Stimulated activated naive CD8-positive, alpha-beta T cell treated with anti-CD3 and anti-CD28 coated beads, Interleukin-15, amount 100 ng/mL, for 72 hours (primary cell): ENCODE data around the gene PKD2L1.
"Not testable (repeated sequence)": the region's sequence is repeated elsewhere in the genome, so short reads cannot be mapped to it uniquely, and the experiment has no call there.

Experiments
- ATAC-seq: fragments of 150-1000 bp; cut with Tn5 transposase; 2 replicates; pipeline ENCODE4 v1.10.0; 2021; ENCODE audit warnings: mild to moderate bottlenecking, moderate library complexity
- DNase-seq, 2 donors: peaks; one replicate each; pipeline ENCODE4 v3.0.0; 2021 to 2022
- H3K27ac Mint-ChIP-seq, 2 donors: one replicate each; pipeline ENCODE4 v1.8.0; 2022; ENCODE audit warnings: mild to moderate bottlenecking in 2 of 2, mixed read lengths in 2 of 2, moderate library complexity in 2 of 2
- H3K27me3 Mint-ChIP-seq: one replicate; pipeline ENCODE4 v1.8.0; 2022; ENCODE audit warnings: mixed read lengths
- H3K4me1 Mint-ChIP-seq: one replicate; pipeline ENCODE4 v1.8.0; 2022; ENCODE audit warnings: mild to moderate bottlenecking, mixed read lengths
- H3K4me3 Mint-ChIP-seq, 2 donors: one replicate each; pipeline ENCODE4 v1.8.0; 2022; ENCODE audit warnings: mild to moderate bottlenecking in 2 of 2, mixed read lengths in 2 of 2, moderate library complexity in 1 of 2
- H3K9me3 Mint-ChIP-seq, 2 donors: one replicate each; pipeline ENCODE4 v1.8.0; 2022; ENCODE audit warnings: mixed read lengths in 2 of 2

The PKD2L1 gene

GRCh38 chr10:100325158-100325557, 4.9 kb downstream of the PKD2L1 start:
- Mint-ChIP-seq H3K9me3 (no peaks in the 10 kb centered on the region), H3K4me1 (peaks cover 17% of the 10 kb centered on the region), H3K4me3 (no peak overlapping the region), H3K27me3 (peaks cover 13% of the 10 kb centered on the region), H3K27ac (no peak overlapping the region)
- no peak for DNase-seq
- ATAC-seq: no peak

- DNase-seq (no peak), ATAC-seq (no peak)
- Mint-ChIP-seq H3K9me3 (no peaks in the 10 kb centered on the region), H3K4me3 (no peak overlapping the region), H3K4me1 (no peaks in the 10 kb centered on the region), H3K27ac (no peak overlapping the region), H3K27me3 (peaks cover 33% of the 10 kb centered on the region)
Observed at GRCh38 chr10:100319707-100320402, 10.2 kb downstream of the PKD2L1 start.

GRCh38 chr10:100318207-100318606, 11.8 kb downstream of the PKD2L1 start:
- Mint-ChIP-seq H3K27ac (no peak overlapping the region), H3K9me3 (no peaks in the 10 kb centered on the region), H3K4me1 (no peaks in the 10 kb centered on the region), H3K4me3 (no peak overlapping the region), H3K27me3 (peaks cover 45% of the 10 kb centered on the region)
- no peak for DNase-seq
- no peak for ATAC-seq

- no peak overlapping the region for H3K27ac Mint-ChIP-seq
- H3K9me3 Mint-ChIP-seq: no peaks in the 10 kb centered on the region
- H3K4me1 Mint-ChIP-seq: no peaks in the 10 kb centered on the region
- ATAC-seq: no peak
- H3K27me3 Mint-ChIP-seq: peaks cover 70% of the 10 kb centered on the region
- DNase-seq: no peak
- no peak overlapping the region for H3K4me3 Mint-ChIP-seq
Observed at GRCh38 chr10:100315615-100316014, 14.4 kb downstream of the PKD2L1 start.

GRCh38 chr10:100311298-100311697, 18.7 kb downstream of the PKD2L1 start:
- Mint-ChIP-seq H3K4me3 (no peak overlapping the region), H3K27me3 (peaks cover 83% of the 10 kb centered on the region), H3K4me1 (no peaks in the 10 kb centered on the region), H3K9me3 (no peaks in the 10 kb centered on the region), H3K27ac (no peak overlapping the region)
- ATAC-seq (no peak), DNase-seq (no peak)

GRCh38 chr10:100307684-100308083, 22.3 kb downstream of the PKD2L1 start:
- no peaks in the 10 kb centered on the region for H3K9me3 Mint-ChIP-seq
- H3K4me3 Mint-ChIP-seq: no peak overlapping the region
- no peak for ATAC-seq
- H3K27me3 Mint-ChIP-seq: peaks cover 84% of the 10 kb centered on the region
- H3K4me1 Mint-ChIP-seq: no peaks in the 10 kb centered on the region
- no peak overlapping the region for H3K27ac Mint-ChIP-seq
- no peak for DNase-seq

GRCh38 chr10:100306861-100307260, 23.2 kb downstream of the PKD2L1 start:
- DNase-seq: no peak
- no peak overlapping the region for H3K4me3 Mint-ChIP-seq
- H3K4me1 Mint-ChIP-seq: no peaks in the 10 kb centered on the region
- no peaks in the 10 kb centered on the region for H3K9me3 Mint-ChIP-seq
- peaks cover 77% of the 10 kb centered on the region for H3K27me3 Mint-ChIP-seq
- no peak for ATAC-seq
- H3K27ac Mint-ChIP-seq: no peak overlapping the region

GRCh38 chr10:100304414-100304813, 25.6 kb downstream of the PKD2L1 start:
- H3K27me3 Mint-ChIP-seq: peaks cover 74% of the 10 kb centered on the region
- DNase-seq: no peak

GRCh38 chr10:100303724-100304319, 26.2 kb downstream of the PKD2L1 start:
- DNase-seq (no peak), ATAC-seq (no peak)
- H3K9me3 Mint-ChIP-seq: no peaks in the 10 kb centered on the region
- H3K4me1 Mint-ChIP-seq: no peaks in the 10 kb centered on the region
- peaks cover 73% of the 10 kb centered on the region for H3K27me3 Mint-ChIP-seq
- H3K27ac Mint-ChIP-seq: no peak overlapping the region
- H3K4me3 Mint-ChIP-seq: no peak overlapping the region

More at GRCh38 chr10:100304414-100304813, 25.6 kb downstream of the PKD2L1 start:
- H3K27ac Mint-ChIP-seq: no peak overlapping the region
- H3K4me3 Mint-ChIP-seq: no peak overlapping the region
- H3K4me1 Mint-ChIP-seq: no peaks in the 10 kb centered on the region
- no peak for ATAC-seq
- H3K9me3 Mint-ChIP-seq: no peaks in the 10 kb centered on the region

GRCh38 chr10:100301123-100301522, 28.9 kb downstream of the PKD2L1 start:
- not testable (repeated sequence) for DNase-seq, H3K4me1 Mint-ChIP-seq, H3K9me3 Mint-ChIP-seq, H3K27ac Mint-ChIP-seq, ATAC-seq, H3K4me3 Mint-ChIP-seq
- peaks cover 57% of the 10 kb centered on the region for H3K27me3 Mint-ChIP-seq

GRCh38 chr10:100297242-100297641, 32.8 kb downstream of the PKD2L1 start:
- DNase-seq (no peak), ATAC-seq (no peak)
- Mint-ChIP-seq H3K27me3 (peaks cover 51% of the 10 kb centered on the region), H3K27ac (peak overlapping the region in 1 of 2 donors; percentile 19), H3K4me3 (no peak overlapping the region), H3K9me3 (no peaks in the 10 kb centered on the region), H3K4me1 (no peaks in the 10 kb centered on the region)

GRCh38 chr10:100293066-100293465, 37.0 kb downstream of the PKD2L1 start:
- Mint-ChIP-seq H3K27ac (no peak overlapping the region), H3K27me3 (peaks cover 29% of the 10 kb centered on the region), H3K4me3 (no peak overlapping the region), H3K4me1 (no peaks in the 10 kb centered on the region), H3K9me3 (no peaks in the 10 kb centered on the region)
- DNase-seq: no peak
- ATAC-seq: no peak

- not testable (repeated sequence) for DNase-seq, H3K4me3 Mint-ChIP-seq, ATAC-seq, H3K9me3 Mint-ChIP-seq, H3K27ac Mint-ChIP-seq, H3K4me1 Mint-ChIP-seq
- H3K27me3 Mint-ChIP-seq: peaks cover 29% of the 10 kb centered on the region
Observed at GRCh38 chr10:100292300-100292699, 37.7 kb downstream of the PKD2L1 start.

- peak overlapping the region in 1 of 2 donors; percentile 29 for H3K27ac Mint-ChIP-seq
- H3K4me1 Mint-ChIP-seq: peaks cover 8% of the 10 kb centered on the region
- DNase-seq: no peak
- peaks cover 20% of the 10 kb centered on the region for H3K27me3 Mint-ChIP-seq
- no peak overlapping the region for H3K4me3 Mint-ChIP-seq
- no peaks in the 10 kb centered on the region for H3K9me3 Mint-ChIP-seq
- no peak for ATAC-seq
Observed at GRCh38 chr10:100291356-100291755, 38.7 kb downstream of the PKD2L1 start.

- H3K9me3 Mint-ChIP-seq: no peaks in the 10 kb centered on the region
Observed at GRCh38 chr10:100289641-100290040, 40.4 kb downstream of the PKD2L1 start.

GRCh38 chr10:100288196-100288595, 41.8 kb downstream of the PKD2L1 start:
- ATAC-seq (no peak), DNase-seq (no peak)
- Mint-ChIP-seq H3K4me3 (no peak overlapping the region), H3K27ac (no peak overlapping the region), H3K4me1 (peaks cover 25% of the 10 kb centered on the region), H3K27me3 (no peaks in the 10 kb centered on the region), H3K9me3 (no peaks in the 10 kb centered on the region)

More at GRCh38 chr10:100289641-100290040, 40.4 kb downstream of the PKD2L1 start:
- ATAC-seq: no peak
- Mint-ChIP-seq H3K27me3 (peaks cover 5% of the 10 kb centered on the region), H3K4me1 (peaks cover 22% of the 10 kb centered on the region), H3K4me3 (no peak overlapping the region), H3K27ac (no peak overlapping the region)
- no peak for DNase-seq
